IPS-11a (cell line): ENCODE results near the gene DISP3.

Experiments
- H3K4me3 ChIP-seq: one replicate; pipeline ENCODE4 v1.5.1; 2013; ENCODE audit warnings: low read depth, low read length, control low read depth

Gene DISP3

DNA sequence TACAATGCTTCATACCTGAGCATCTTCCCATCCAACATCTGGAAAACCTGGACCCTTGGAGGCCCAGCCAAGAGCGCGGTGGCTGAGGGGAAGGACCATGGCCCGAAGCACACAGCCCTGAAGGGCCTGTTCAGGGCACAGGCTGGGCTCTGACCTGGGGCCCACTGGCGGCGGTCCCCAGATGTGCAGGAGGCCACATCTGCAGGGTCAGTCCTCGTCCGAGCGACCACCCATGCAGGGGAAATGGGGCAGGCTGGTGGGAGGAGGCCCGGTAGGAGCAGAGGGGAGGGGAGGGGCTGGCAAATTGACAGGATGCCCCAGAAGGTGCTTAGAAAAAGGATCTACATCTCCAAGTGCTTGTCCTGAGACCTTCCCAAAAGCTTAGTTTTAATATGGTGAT lies 59.9 kb downstream of the DISP3 start:
- H3K4me3 ChIP-seq = no peak overlapping the region

GRCh38 chr1:11539850-11540772 lies 61.2 kb downstream of the DISP3 start:
- H3K4me3 ChIP-seq = no peak overlapping the region

- no peak overlapping the region for H3K4me3 ChIP-seq
These were observed 61.8 kb downstream of the DISP3 start for GRCh38 chr1:11540773-11541160.

DNA sequence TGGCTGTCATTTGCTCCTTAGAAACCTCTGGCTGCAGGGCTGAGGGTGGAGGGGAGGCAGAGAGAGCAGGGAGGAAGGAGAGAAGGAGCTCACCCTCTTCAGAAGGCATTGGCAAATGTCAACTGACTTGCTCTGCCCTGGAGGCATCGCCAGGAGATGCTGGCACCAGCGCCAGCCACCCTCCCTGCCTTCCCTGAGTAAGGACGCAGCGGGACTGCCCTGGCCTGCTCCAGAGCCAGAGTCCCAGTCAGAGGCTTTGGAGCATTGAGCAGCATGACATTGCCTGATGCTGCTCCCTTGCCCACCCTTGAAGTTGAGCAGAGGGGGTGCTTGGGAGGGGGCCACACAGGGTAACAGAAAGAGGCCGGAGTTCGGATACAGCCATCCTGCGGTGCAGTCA lies 62.3 kb downstream of the DISP3 start:
- H3K4me3 ChIP-seq = no peak overlapping the region

DNA sequence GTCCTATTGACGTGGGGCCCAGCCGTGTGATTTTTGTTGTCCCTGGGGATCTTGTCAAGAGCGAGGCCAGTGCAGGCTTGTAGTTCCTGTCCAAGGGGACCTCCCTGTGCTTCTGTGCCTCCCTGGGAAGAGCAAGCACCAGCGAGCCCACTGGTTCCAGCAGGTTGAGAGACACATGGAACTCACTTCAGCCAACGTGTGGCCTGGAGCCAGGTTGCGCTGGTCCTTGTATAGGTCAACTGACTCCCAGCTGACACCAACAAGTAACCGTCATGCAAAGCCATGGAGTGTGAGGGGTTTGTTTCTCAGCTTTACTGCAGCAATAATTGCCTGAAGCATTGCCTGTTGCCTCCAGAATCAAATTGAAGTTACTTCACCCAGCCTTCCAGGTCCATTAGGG lies 63.0 kb downstream of the DISP3 start:
- no peak overlapping the region for H3K4me3 ChIP-seq

DNA sequence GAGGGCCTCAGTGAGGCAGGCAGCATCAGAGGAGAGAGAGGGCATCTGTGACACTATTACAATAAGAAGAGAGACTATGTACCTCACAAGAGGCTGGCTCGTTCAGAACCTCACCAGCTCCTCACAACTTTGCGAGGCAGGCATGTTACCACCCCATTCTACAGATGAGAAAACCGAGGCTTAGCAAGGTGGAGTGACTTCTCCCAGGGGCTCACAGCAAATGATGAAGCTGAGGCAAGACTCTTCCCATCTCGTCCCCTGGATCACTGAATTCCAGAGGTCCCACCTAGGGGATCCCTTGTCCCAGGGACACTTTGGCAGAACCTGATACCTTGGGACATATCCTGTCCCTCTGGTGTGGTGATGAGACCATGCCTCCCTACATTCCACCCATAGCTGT lies 64.4 kb downstream of the DISP3 start:
- no peak overlapping the region for H3K4me3 ChIP-seq

- H3K4me3 ChIP-seq = no peak overlapping the region
These were observed 64.8 kb downstream of the DISP3 start for GRCh38 chr1:11543796-11544195.

GRCh38 chr1:11546456-11546855 lies 67.5 kb downstream of the DISP3 start:
- H3K4me3 ChIP-seq = no peak overlapping the region

DNA sequence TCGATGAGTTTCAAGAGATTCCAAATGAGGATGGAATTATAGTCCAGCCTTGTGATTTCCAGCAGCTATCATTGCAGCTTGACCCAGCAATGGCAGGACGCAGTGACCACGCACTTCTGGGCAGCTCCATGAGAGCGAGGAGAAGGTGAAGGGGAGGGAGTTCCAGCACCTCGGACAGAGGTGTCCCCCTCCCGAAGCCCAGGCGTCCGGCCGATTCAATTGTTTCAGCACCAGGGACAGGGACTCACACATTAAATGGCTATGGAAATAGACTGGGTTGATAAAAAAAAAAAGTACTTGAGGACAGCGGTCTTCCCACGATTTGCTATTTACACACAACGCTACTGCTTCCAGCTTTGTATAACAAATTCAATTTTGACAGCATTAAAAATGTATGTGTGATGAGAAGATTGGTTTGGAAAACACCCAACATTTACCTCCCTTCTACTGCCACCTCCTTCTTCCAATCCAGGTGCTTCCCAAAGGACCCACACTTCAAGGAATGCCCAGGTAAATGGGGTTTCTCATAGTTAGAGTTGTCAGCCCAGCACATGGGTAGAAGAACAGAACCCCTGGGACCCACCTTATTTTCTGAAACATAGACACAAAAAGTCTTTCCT lies 71.8 kb downstream of the DISP3 start:
- H3K4me3 ChIP-seq = no peak overlapping the region

- H3K4me3 ChIP-seq = no peak overlapping the region
These were observed 79.3 kb downstream of the DISP3 start for GRCh38 chr1:11558276-11558675.

DNA sequence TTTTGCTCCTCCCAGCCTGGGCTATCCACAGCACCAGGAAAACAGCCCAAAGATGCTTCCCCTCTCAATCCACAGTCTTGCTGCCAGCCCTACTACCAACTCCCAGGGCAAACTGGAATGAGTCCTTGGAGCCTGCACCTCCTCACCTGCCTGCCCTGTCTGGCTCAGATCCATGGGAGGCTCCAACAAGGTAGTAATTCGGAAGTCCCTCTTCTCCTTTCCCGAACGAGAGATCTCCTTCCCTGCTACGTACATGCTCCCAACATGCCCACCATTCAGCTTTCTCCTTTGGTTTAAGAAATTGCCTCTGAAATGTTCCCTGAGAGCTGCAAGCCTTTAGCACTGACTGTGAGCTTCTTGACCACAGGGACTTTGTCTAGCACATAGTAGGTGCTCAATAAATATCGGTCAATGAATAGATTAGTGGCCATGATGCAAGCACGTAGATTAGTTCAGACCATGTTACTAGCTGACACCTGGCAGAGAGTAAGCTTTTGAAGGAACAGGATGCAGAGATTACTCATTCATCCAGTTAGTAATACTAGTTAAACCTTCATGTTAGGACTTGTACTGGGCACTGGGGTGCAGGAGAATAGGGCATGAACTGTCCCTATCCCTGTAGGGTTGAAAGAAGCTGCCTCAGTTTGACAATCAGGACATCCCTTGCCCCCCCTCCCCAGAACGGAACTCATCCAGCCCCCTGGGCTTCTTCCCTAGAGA lies 80.1 kb downstream of the DISP3 start:
- no peak overlapping the region for H3K4me3 ChIP-seq

DNA sequence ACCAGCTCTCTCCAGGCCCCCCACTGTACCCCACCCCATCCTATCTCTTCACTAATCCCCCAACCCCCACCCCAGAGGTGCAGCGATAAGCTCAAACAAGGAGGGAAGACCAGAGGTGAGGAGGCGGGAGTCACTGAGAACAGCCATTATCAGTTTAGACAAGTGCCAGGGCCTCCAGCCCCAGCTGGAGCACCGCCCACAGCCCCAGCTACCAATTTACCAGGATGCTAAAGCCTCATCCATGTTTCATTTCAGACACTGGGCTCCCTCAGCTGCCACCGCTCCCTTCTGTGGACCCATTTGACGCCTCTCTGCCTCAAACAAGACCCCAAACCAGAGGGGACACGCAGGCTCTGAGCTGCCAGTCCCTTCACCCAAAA lies 80.6 kb downstream of the DISP3 start:
- no peak overlapping the region for H3K4me3 ChIP-seq

DNA sequence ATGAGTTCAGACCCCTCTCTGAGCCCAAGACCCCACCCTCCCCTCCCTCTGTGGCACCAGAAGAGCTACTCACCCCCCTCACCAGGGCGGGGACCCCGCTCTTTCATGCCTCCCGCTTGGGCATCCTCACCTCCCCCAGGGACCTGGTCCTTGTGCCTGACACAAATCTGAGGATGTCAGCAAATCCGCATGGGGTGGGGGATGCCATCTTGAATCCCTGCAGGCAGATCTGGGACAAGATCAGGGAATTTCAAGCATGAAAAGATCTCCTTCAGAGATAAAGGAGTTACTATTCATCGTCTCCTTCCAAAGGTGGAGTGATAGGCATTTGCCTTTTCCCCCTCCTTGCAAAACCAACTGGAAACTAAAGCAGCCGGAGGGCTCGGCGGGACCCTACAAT lies 81.1 kb downstream of the DISP3 start:
- H3K4me3 ChIP-seq = no peak overlapping the region

DNA sequence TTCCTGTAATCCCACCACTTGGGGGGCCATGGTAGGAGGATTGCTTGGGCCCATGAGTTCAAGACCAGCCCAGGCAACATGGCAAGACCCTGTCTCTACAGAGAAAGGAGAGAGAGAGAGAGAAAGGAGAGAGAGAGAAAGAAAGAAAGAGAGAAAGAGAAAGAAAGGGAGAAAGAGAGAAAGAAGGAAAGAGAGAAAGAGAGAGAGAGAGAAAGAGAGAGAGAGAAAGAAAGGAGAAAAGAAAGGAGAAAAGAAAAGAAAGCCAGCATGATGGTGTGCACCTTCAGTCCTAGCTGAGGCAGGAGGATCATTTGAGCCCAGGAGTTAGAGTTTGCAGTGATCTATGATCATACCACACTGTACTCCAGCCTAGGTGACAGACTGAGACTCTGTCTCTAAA lies 82.8 kb downstream of the DISP3 start:
- no peak overlapping the region for H3K4me3 ChIP-seq

DNA sequence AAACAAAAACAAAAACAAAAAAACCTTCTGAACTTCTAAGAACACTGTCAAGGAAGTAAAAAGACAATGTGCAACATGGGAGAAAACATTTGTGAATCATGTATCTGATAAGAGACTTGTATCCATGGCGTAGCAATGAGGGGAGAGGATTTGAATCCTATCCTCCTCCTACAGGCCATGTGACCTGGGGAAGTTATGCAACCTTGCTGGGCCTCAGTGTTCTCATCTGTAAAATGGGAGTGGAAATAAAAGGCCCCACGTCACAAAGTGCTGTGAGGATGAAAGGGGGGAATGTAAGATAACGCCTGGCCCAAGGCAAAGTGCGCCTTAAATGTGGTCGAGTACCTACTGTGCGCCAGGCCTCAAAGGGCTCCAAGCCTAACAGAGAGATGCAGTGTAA lies 83.7 kb downstream of the DISP3 start:
- no peak overlapping the region for H3K4me3 ChIP-seq

- H3K4me3 ChIP-seq = no peak overlapping the region
These were observed 84.7 kb downstream of the DISP3 start for GRCh38 chr1:11563560-11564069.

- no peak overlapping the region for H3K4me3 ChIP-seq
These were observed 85.3 kb downstream of the DISP3 start for GRCh38 chr1:11564237-11564636.

GRCh38 chr1:11566042-11566850 lies 87.3 kb downstream of the DISP3 start:
- H3K4me3 ChIP-seq = no peak overlapping the region

DNA sequence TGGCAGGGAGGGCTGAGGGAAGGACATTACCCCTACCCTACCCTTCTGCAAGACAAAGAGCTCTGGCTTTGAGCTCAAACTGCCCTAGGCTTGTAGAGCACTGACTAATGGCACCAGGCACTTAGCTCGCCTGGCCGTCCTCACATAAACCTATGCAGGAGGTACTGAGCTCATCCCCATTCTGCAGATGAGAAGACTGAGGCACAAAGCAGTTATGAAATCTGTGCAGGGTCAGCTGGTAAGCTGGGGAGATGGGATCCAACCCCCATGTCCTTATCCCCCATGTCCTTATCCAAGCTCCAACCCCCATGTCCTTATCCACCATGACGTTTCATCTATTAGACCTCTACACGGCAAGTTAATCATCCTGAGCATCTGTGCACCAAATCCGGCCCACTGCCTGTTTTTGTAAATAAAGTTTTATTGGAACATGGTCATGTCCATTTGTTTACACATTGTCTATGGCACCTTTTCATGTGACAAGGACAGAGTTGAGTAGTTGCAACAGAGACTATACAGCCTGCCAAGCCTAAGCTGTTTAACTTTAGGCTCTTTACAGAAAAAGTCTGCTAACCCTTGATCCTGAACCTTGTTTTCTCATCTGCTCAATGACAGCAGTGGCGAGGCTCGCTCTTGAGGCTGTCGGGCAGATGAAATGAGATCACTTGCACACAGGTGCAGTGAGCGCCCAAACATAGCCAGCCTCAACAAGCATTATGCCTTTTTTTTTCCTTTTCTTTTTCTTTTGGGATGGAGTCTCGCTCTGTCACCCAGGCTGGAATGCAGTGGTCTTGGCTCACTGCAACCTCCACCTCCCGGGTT lies 88.5 kb downstream of the DISP3 start:
- H3K4me3 ChIP-seq = no peak overlapping the region

- H3K4me3 ChIP-seq = no peak overlapping the region
These were observed 89.7 kb downstream of the DISP3 start for GRCh38 chr1:11568687-11569086.
